Prostate gland (tissue), 2 donors: ENCODE results near the gene CT45A10.
"Not testable (repeated sequence)": the region's sequence is repeated elsewhere in the genome, so short reads cannot be mapped to it uniquely, and the experiment has no call there.

Experiments used
- POLR2A ChIP-seq: fragments of 450-650 bp; IDR thresholded peaks from one replicate; pipeline ENCODE4 v1.6.1; 2016; ENCODE audit warnings: antibody characterized with exemption, mild to moderate bottlenecking
- POLR2AphosphoS5 ChIP-seq: sonication (generic); formaldehyde crosslinking; IDR thresholded peaks from one replicate; pipeline ENCODE4 v1.6.1; 2017; ENCODE audit warnings: antibody characterized with exemption
- TF ChIP-seq, protein P1 (sequence below), 4 experiments: fragments of 200-600 bp in 2 of 4; fragments of 450-650 bp in 2 of 4; sonication (generic) in 2 of 4; IDR thresholded peaks; 1 replicate in 3 of 4; 2 replicates in 1 of 4; pipeline ENCODE4 v1.5.1; 2016 to 2019; ENCODE audit warnings: antibody characterized with exemption in 4 of 4, mild to moderate bottlenecking in 2 of 4, moderate library complexity in 2 of 4

DNA sequence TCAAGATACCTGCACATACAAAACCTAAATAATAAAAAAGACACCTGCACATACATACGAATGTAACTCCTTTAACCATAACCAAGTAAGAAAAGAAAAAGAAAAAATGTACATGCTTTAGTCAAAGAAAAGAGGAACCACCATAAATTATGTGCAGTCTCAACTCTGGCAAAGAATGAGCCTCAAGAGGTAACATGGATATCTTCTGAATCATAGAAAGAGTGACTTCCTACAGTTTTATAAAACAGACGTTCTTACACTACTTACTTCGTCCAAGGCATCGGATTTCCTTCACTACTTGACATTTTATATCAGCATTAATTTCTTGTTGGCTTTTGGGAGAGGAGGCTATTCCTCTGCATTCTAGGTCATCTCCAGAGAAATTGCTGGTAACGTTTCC, 10.5 kb downstream of the CT45A10 start:
- TF ChIP-seq, protein P1, sequence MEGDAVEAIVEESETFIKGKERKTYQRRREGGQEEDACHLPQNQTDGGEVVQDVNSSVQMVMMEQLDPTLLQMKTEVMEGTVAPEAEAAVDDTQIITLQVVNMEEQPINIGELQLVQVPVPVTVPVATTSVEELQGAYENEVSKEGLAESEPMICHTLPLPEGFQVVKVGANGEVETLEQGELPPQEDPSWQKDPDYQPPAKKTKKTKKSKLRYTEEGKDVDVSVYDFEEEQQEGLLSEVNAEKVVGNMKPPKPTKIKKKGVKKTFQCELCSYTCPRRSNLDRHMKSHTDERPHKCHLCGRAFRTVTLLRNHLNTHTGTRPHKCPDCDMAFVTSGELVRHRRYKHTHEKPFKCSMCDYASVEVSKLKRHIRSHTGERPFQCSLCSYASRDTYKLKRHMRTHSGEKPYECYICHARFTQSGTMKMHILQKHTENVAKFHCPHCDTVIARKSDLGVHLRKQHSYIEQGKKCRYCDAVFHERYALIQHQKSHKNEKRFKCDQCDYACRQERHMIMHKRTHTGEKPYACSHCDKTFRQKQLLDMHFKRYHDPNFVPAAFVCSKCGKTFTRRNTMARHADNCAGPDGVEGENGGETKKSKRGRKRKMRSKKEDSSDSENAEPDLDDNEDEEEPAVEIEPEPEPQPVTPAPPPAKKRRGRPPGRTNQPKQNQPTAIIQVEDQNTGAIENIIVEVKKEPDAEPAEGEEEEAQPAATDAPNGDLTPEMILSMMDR (IDR thresholded peaks at IDR 0.05): not testable (repeated sequence)
- TF ChIP-seq POLR2A, POLR2AphosphoS5: not testable (repeated sequence)
